Activated CD4-positive, alpha-beta memory T cell treated with anti-CD3 and anti-CD28 coated beads, Interleukin-2, amount 10 ng/mL, durations not matched to agents 7 days and 5 days (primary cell): Measurements from ENCODE around the gene ICA1. TPM values are rescaled to one million over a fixed set of nuclear protein-coding genes. Genes with fewer than 3 reads are reported as not detected.

Source experiments
- CTCF ChIA-PET: fragments of 350-600 bp; sonication (Branson Sonifier 250); formaldehyde crosslinking; loops from one replicate; lab custom pipeline; 2021; ENCODE audit warnings: antibody characterized with exemption, inconsistent platforms; lab: Charles Lee
- POLR2A ChIA-PET: fragments of 350-600 bp; sonication (Branson Sonifier 250); formaldehyde crosslinking; loops from one replicate; lab custom pipeline; 2021; ENCODE audit warnings: antibody characterized with exemption; lab: Charles Lee
- DNase-seq: peaks from one replicate; pipeline ENCODE4 v3.0.0-alpha.2; 2020
- H3K27ac Mint-ChIP-seq: one replicate; pipeline ENCODE4 v1.8.0; 2021; ENCODE audit warnings: mild to moderate bottlenecking, mixed read lengths
- H3K27me3 Mint-ChIP-seq: one replicate; pipeline ENCODE4 v1.8.0; 2021; ENCODE audit warnings: mixed read lengths
- H3K36me3 Mint-ChIP-seq: one replicate; pipeline ENCODE4 v1.8.0; 2021; ENCODE audit warnings: low read depth, mixed read lengths
- H3K4me1 Mint-ChIP-seq: one replicate; pipeline ENCODE4 v1.8.0; 2021; ENCODE audit warnings: mixed read lengths
- H3K4me3 Mint-ChIP-seq: one replicate; pipeline ENCODE4 v1.8.0; 2021; ENCODE audit warnings: mild to moderate bottlenecking, mixed read lengths
- H3K9me3 Mint-ChIP-seq: one replicate; pipeline ENCODE4 v1.8.0; 2021; ENCODE audit warnings: mixed read lengths
- total RNA-seq, 2 experiments: library from RNA; stranded (reverse); gene quantifications; one replicate each; pipeline ENCODE4 v1.2.3, GENCODE V29; 2021

Gene ICA1
- total RNA-seq, 2 experiments from 2014 or later: 2.2 TPM

DNA sequence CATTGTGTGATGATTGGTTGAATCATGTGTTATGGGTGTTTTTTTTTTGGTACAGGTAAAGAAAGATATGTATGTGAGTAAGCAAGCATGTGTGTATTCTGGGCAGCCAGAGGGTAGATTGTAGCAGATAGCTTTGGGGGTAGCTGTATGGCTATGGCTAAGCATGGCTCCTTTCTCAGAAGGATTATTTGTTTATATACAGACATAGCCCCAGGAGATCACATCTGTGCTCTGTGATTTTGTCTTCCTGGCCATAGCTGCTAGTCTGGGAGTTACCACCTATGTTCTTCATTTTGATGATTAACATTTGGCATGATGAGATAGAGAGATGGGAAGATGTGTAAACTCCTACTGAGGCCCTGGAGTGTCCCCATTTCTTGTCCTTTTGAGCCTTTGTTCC, 23.2 kb upstream of the ICA1 start:
- H3K36me3 Mint-ChIP-seq: no peaks in the 10 kb centered on the region
- peaks cover 5% of the 10 kb centered on the region for H3K27me3 Mint-ChIP-seq
- H3K4me1 Mint-ChIP-seq: no peaks in the 10 kb centered on the region
- H3K27ac Mint-ChIP-seq: no peak overlapping the region
- no peak overlapping the region for H3K4me3 Mint-ChIP-seq
- DNase-seq: no peak
- ChIA-PET CTCF (interaction anchor here (1.8 kb wide), 1 partner anchor 11 kb away, joined by 4 read pairs; no protein-coding TSS in a partner anchor), POLR2A (no interaction called here)
- H3K9me3 Mint-ChIP-seq: no peaks in the 10 kb centered on the region

DNA sequence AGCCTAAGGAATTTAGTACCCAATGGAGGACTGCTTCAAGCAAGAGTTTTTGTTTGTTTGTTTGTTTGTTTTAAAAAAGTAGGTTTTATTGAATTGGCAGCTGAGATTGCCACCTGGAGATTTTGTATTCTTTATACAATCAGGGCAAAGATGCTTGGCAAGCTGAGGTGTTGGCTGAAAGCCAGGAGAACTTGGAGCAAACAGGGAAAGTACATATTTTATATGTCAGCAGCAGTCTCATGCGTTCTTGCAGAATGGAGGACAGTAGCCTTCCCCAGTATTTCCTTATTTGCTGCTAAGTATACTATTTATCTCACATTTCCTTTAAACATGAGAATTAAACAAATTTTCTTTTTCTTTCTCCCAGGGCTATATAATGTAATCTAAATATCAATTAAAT, 22.6 kb upstream of the ICA1 start:
- Mint-ChIP-seq H3K9me3 (no peaks in the 10 kb centered on the region), H3K4me1 (no peaks in the 10 kb centered on the region), H3K4me3 (no peak overlapping the region), H3K36me3 (no peaks in the 10 kb centered on the region), H3K27me3 (peaks cover 2% of the 10 kb centered on the region), H3K27ac (no peak overlapping the region)
- no peak for DNase-seq
- POLR2A ChIA-PET: no interaction called here
- CTCF ChIA-PET: interaction anchor here (1.8 kb wide), 1 partner anchor 11 kb away, joined by 4 read pairs; no protein-coding TSS in a partner anchor

DNA sequence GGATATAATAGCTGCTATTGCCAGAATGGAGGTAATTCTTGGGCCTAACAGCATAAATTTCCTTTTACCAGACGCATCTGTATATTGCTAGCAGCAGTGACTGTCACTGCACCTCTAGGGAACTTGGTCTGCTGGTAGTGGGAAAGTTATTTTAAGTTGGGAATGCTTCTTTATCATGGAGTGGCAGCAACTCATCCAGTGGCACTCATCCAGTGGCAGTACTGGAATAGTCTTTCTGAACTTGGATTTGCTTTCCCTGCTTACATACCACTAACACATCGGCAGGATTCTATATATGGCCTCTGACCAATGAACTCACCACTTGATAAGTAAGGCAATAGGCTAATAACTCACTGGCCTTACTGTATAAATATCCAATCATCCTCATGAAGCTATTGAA, 22.0 kb upstream of the ICA1 start:
- H3K27ac Mint-ChIP-seq: no peak overlapping the region
- H3K36me3 Mint-ChIP-seq: no peaks in the 10 kb centered on the region
- no peak overlapping the region for H3K4me3 Mint-ChIP-seq
- CTCF ChIA-PET: interaction anchor here (1.8 kb wide), 1 partner anchor 12 kb away, joined by 4 read pairs; no protein-coding TSS in a partner anchor
- H3K27me3 Mint-ChIP-seq: peaks cover 2% of the 10 kb centered on the region
- no peaks in the 10 kb centered on the region for H3K4me1 Mint-ChIP-seq
- no peak for DNase-seq
- POLR2A ChIA-PET: no interaction called here
- no peaks in the 10 kb centered on the region for H3K9me3 Mint-ChIP-seq

DNA sequence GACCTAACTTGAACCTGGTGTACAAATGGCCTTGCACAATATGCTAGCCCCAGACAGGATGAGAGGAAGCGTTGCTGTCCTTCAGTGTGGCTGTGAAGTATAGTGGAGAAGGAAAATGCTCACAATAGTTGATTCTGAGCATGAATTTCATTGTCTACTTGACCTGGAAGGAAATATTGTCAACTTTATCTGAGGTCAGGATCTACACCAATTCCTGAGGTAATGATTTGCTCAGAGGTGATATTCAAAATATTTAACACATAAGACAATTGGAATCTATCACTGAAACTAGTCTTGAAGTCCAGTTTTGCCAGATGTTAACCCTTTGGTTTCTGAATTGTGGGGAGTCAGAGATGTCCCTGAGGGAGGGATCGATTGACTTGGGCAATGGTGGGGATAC, 20.9 kb upstream of the ICA1 start:
- H3K27ac Mint-ChIP-seq: no peak overlapping the region
- ChIA-PET CTCF (interaction anchor here (0.6 kb wide), 1 partner anchor 9 kb away, joined by 3 read pairs; no protein-coding TSS in a partner anchor), POLR2A (no interaction called here)
- no peaks in the 10 kb centered on the region for H3K36me3 Mint-ChIP-seq
- H3K27me3 Mint-ChIP-seq: no peaks in the 10 kb centered on the region
- H3K4me3 Mint-ChIP-seq: no peak overlapping the region
- DNase-seq: no peak
- no peaks in the 10 kb centered on the region for H3K4me1 Mint-ChIP-seq
- no peaks in the 10 kb centered on the region for H3K9me3 Mint-ChIP-seq

DNA sequence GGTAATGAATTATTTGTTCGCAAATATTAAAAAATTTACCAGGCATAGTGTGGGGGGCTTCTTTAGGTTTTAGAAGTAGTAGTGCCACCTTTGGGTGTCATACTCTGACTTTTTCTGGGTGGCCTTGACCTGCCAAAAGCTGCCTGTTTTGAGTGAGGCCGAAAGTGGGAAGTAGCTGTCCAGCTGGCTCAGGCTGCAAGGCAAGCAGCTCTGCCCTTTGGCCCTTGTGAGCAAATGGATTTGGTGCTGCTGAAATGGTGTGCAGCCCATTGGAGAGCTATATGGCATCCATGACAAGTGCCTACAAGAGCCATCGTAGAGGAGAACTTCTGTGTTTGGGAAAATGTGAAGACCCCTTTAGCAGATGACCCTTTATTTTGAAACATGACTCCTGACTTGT, 20.2 kb upstream of the ICA1 start:
- Mint-ChIP-seq H3K36me3 (no peaks in the 10 kb centered on the region), H3K27ac (no peak overlapping the region), H3K27me3 (no peaks in the 10 kb centered on the region), H3K9me3 (no peaks in the 10 kb centered on the region), H3K4me3 (no peak overlapping the region), H3K4me1 (no peaks in the 10 kb centered on the region)
- ChIA-PET CTCF (no interaction called here), POLR2A (no interaction called here)
- no peak for DNase-seq

DNA sequence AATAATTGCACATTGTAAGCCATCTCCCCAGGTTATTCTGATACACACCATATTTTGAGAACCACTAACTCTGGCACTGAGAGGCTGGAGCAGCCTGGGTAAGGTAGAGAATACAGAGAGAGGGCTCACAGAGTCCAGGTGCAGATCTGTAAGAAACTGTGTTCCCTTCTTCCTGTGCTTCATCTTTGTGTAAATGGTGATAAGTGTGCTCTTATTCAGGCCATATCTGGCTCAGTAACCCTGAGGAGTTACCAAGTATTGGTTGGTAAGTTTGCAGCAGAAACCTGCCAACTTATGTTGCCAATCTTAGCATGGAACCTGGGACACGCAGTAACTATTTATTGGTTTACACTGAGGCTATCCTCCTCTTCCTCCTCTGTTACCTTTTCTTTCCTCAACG, 16.2 kb upstream of the ICA1 start:
- no peaks in the 10 kb centered on the region for H3K4me1 Mint-ChIP-seq
- H3K9me3 Mint-ChIP-seq: no peaks in the 10 kb centered on the region
- no peaks in the 10 kb centered on the region for H3K36me3 Mint-ChIP-seq
- no peak overlapping the region for H3K27ac Mint-ChIP-seq
- ChIA-PET CTCF (interaction anchor here (1.4 kb wide), 1 partner anchor 15 kb away, joined by 4 read pairs; no protein-coding TSS in a partner anchor), POLR2A (no interaction called here)
- DNase-seq: no peak
- no peak overlapping the region for H3K4me3 Mint-ChIP-seq
- peaks cover 4% of the 10 kb centered on the region for H3K27me3 Mint-ChIP-seq

DNA sequence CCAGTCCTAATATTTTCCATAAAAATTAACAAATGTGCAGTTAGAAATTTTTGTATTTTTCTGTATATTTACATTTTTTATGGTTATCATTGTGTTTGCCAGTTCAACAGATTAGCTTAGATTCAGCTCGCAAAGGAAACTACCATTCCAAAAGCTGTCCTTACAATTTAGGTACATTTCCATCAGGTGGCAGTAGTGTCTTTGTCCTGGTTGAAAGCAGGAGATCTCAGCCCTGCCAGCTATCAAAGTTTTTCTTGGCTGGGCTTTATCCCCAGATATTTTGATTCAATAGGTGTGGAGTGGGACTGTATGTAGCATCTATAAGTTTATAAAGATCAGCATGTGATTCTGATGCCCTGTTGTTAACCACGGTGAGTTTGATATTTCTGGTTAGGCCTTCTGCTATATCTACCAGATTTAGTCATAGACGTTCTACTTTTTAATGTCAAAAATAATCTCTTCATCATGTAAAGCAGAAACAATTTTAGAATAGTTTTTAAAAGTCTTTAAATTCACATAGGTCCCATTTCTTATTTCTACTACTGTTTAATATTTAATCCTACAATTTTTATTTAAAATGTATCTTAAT, 15.5 kb upstream of the ICA1 start:
- Mint-ChIP-seq H3K27ac (no peak overlapping the region), H3K36me3 (no peaks in the 10 kb centered on the region), H3K4me3 (no peak overlapping the region), H3K27me3 (peaks cover 4% of the 10 kb centered on the region), H3K4me1 (no peaks in the 10 kb centered on the region), H3K9me3 (no peaks in the 10 kb centered on the region)
- POLR2A ChIA-PET: no interaction called here
- CTCF ChIA-PET: interaction anchor here (1.0 to 3.5 kb wide), 4 partner anchors 12 to 19 kb away, joined by 3 to 15 read pairs (median 4); no protein-coding TSS in a partner anchor
- DNase-seq: no peak

DNA sequence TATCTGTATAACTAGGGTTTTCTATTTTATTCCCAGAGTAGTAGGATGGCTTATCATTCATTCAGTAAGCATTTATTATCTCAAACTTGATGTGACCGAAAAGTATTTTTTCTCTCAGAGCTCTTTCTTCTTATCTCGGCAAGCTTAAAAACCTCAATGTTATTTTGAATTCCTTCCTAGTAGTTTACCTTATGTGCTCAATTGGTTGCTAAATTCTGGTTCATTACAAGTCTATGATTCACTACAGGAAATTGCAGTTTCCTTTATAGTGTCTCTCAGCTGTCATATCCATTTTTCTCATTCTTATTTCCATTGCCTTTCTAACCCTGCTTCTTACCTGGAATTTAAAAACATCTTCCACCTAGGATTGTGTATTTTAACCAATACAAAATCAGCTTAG, 12.6 kb upstream of the ICA1 start:
- H3K27ac Mint-ChIP-seq: no peak overlapping the region
- no peaks in the 10 kb centered on the region for H3K4me1 Mint-ChIP-seq
- ChIA-PET POLR2A (no interaction called here), CTCF (interaction anchor here (0.5 to 3.5 kb wide), 2 partner anchors 22 to 1091 kb away, joined by 4 to 15 read pairs; no protein-coding TSS in a partner anchor)
- DNase-seq: no peak
- no peaks in the 10 kb centered on the region for H3K9me3 Mint-ChIP-seq
- H3K36me3 Mint-ChIP-seq: no peaks in the 10 kb centered on the region
- H3K4me3 Mint-ChIP-seq: no peak overlapping the region
- H3K27me3 Mint-ChIP-seq: peaks cover 16% of the 10 kb centered on the region

DNA sequence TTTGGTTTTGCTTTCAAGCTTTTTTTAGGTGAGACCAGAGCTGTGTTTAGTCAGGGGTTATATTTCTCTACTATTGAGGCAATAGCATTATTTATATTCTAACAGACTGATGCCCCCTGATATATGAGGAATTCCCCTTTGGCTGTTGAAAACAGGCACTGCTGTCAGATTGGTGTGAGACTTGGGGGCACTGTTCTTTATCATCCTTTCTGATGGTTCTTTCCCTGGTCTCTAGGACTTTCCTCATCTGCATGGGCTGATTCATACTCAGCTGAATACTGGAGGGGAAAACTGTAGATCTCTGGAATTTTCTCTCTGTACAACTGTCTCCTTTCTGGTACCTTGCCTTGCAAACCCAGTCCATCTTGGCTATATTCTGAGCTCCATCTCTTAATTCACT, 10.0 kb upstream of the ICA1 start:
- ChIA-PET CTCF (interaction anchor here (1.0 kb wide), 1 partner anchor 24 kb away, joined by 3 read pairs; no protein-coding TSS in a partner anchor), POLR2A (no interaction called here)
- Mint-ChIP-seq H3K4me1 (no peaks in the 10 kb centered on the region), H3K27ac (no peak overlapping the region), H3K36me3 (no peaks in the 10 kb centered on the region), H3K4me3 (no peak overlapping the region), H3K27me3 (peaks cover 21% of the 10 kb centered on the region), H3K9me3 (no peaks in the 10 kb centered on the region)
- DNase-seq: no peak

DNA sequence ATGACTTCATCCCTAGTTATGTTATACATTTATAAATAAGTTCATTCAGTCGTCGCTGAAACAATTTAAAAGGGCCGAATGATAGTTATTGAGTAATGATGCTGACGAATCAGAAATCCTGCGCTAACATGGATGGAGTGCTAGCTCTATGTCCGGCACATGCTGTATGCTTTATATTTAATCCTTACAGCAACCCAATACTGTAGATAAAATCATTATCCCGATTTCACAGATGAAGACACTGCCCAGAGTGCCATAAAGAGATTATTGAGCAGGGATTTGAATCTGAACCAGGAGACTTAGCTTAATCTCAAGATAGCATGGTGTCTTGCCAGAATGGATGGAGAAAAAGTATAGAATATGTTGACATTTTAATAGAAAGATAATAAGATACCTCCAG, 1.1 kb upstream of the ICA1 start:
- peaks cover 56% of the 10 kb centered on the region for H3K27me3 Mint-ChIP-seq
- peaks cover 6% of the 10 kb centered on the region for H3K4me1 Mint-ChIP-seq
- no peak for DNase-seq
- ChIA-PET POLR2A (no interaction called here), CTCF (interaction anchor here (1.0 kb wide), 1 partner anchor 15 kb away, joined by 4 read pairs; no protein-coding TSS in a partner anchor)
- H3K4me3 Mint-ChIP-seq: peak overlapping the region; percentile 40
- H3K27ac Mint-ChIP-seq: no peak overlapping the region
- H3K9me3 Mint-ChIP-seq: no peaks in the 10 kb centered on the region
- no peaks in the 10 kb centered on the region for H3K36me3 Mint-ChIP-seq

DNA sequence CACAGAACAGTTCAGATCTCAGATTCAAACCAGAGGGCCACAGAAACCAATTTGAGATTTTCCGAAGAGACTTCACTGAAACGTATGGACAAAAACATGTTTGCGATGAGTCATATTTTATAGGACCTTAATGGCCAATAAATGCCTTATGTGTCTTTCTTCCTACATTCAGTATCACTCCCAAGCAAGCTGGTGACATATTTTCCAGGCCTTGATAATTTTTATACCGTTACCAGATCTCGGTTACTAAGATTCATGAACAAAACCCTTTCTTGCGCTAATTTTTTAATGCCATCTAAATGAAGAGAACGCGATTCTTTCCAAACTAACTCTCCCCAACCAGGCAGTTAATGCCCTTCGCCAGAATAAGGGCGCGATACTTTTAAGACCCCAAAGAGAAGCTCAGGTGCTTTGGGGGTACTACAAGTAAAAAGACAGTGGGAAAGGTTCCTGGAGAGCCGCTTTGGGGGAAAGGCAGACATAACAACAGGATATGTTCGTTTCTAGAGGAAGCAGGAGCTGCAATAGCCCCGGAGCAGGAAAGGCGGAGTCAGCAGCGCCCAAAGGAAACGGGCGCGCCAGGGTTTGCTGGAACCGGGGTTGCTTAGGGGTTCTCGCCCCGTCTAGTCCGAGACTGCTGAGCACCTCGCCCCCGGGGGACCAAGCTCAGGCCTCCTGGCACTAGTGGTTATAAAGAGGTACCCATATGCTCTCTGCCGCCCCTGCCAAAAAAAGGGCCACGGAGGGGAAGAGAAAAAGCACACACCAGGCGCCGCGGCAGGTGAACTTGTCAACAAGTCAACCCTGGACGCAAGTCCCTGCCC, 884 bp downstream of the ICA1 start:
- DNase-seq: peak; percentile 20
- POLR2A ChIA-PET: interaction anchor here (1.5 kb wide), 1 partner anchor 621 kb away, joined by 5 read pairs; the partner anchor contains the start of gene UMAD1
- CTCF ChIA-PET: no interaction called here

DNA sequence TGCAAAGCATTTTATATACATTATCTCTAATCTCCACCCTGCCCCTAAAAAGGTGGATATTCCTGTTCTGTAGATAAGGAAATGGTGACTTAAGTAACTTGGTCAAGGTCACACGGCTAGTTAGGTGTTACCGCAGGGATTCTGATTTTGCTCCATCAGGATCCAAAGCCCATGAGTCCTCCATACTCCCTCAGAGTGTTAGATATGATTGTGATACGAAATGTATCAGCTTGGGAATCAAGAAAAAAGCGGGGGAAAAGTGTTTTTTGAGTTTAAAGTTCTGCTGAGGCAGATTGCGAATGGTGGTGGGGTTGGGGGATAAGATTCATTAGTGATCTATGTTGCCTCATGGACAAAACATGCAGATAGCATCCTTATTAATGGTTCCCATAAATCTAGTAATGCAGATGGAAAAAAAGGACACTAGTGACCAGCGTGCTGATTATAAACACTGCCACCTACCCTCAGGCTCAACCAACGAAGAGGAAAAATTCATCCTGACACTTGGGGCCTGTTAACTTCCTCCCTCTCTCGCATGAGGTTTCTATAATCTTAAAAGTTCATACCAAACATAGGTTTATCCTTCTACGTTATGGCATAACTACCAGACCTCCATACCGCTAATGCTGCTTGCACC, 2.3 kb downstream of the ICA1 start:
- CTCF ChIA-PET: interaction anchor here (0.7 kb wide), 1 partner anchor 18 kb away, joined by 3 read pairs; no protein-coding TSS in a partner anchor
- H3K36me3 Mint-ChIP-seq: no peaks in the 10 kb centered on the region
- H3K4me3 Mint-ChIP-seq: no peak overlapping the region
- no peak overlapping the region for H3K27ac Mint-ChIP-seq
- H3K27me3 Mint-ChIP-seq: peaks cover 44% of the 10 kb centered on the region
- H3K9me3 Mint-ChIP-seq: no peaks in the 10 kb centered on the region
- POLR2A ChIA-PET: interaction anchor here (1.5 kb wide), 1 partner anchor 619 kb away, joined by 5 read pairs; the partner anchor contains the start of gene UMAD1
- H3K4me1 Mint-ChIP-seq: peaks cover 6% of the 10 kb centered on the region
- no peak for DNase-seq

More for the DNA sequence above, 884 bp downstream of the ICA1 start:
- Mint-ChIP-seq H3K4me1 (peaks cover 6% of the 10 kb centered on the region), H3K27me3 (peaks cover 53% of the 10 kb centered on the region), H3K4me3 (peak overlapping the region; percentile 73), H3K9me3 (no peaks in the 10 kb centered on the region), H3K36me3 (no peaks in the 10 kb centered on the region), H3K27ac (no peak overlapping the region)

DNA sequence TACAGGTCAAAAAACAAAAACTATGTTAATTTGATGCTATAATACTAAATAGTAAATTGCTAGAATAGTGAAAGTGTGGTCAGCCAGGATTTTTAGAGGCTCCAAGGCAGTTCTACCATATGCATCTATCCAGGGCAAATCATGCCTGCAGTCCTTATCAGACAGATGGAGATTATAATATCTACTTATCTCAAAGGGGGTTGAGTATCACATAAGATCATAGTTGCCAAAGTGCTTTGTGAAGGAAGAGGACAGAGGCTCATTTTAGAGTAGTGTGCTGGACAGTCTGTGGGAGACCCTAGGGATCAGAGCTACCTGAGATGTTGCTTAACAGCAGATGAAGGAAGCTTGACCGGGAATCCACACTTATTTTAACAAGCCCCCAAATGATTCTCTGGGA, 3.2 kb downstream of the ICA1 start:
- Mint-ChIP-seq H3K9me3 (no peaks in the 10 kb centered on the region), H3K4me3 (no peak overlapping the region), H3K4me1 (peaks cover 6% of the 10 kb centered on the region), H3K27me3 (peaks cover 44% of the 10 kb centered on the region), H3K27ac (no peak overlapping the region), H3K36me3 (no peaks in the 10 kb centered on the region)
- no peak for DNase-seq
- ChIA-PET POLR2A (no interaction called here), CTCF (no interaction called here)
